OCI-LY7 (cell line): ENCODE data around the gene WNT4. TPM values are rescaled to one million over a fixed set of nuclear protein-coding genes. Genes with fewer than 3 reads are reported as not detected.

Source experiments
- BruUV-seq: library from RNA; stranded (reverse); fragments of 400-500 nt; replicated peaks from 2 replicates; lab custom pipeline; 2021; lab: Mats Ljungman, UMichigan
- CTCF ChIA-PET: fragments of 300-600 bp; sonication (Branson Sonifier 250); formaldehyde crosslinking; loops from one replicate; lab custom pipeline; 2022; ENCODE audit warnings: antibody characterized with exemption; ENCODE audit not compliant: unreplicated experiment; lab: Charles Lee
- POLR2A ChIA-PET: fragments of 300-600 bp; sonication (Branson Sonifier 250); formaldehyde crosslinking; loops from one replicate; lab custom pipeline; 2022; ENCODE audit warnings: antibody characterized with exemption; lab: Charles Lee
- DNase-seq: peaks from one replicate; pipeline ENCODE4 v3.0.0-alpha.2; 2015; ENCODE audit warnings: low spot score
- H2AFZ ChIP-seq: fragments of 200-600 bp; sonication (generic), shearing (Covaris generic); 2 replicates; pipeline ENCODE4 v1.6.1; 2014; ENCODE audit warnings: mild to moderate bottlenecking, antibody characterized with exemption, low read length, moderate library complexity
- H3K27ac ChIP-seq: fragments of 200-600 bp; sonication (generic); 2 replicates; pipeline ENCODE4 v1.5.1; 2014; ENCODE audit warnings: mixed run types, low read depth, mild to moderate bottlenecking, moderate library complexity, low read length, inconsistent platforms; ENCODE audit not compliant: poor library complexity, severe bottlenecking
- H3K36me3 ChIP-seq: fragments of 200-600 bp; sonication (generic); 2 replicates; pipeline ENCODE4 v1.6.1; 2014; ENCODE audit warnings: mild to moderate bottlenecking, antibody characterized with exemption, low read length, moderate library complexity, mixed read lengths; ENCODE audit not compliant: insufficient read depth
- H3K4me1 ChIP-seq: fragments of 200-600 bp; sonication (generic); 2 replicates; pipeline ENCODE4 v1.5.1; 2014; ENCODE audit warnings: mild to moderate bottlenecking, low read length; ENCODE audit not compliant: insufficient read depth, poor library complexity, severe bottlenecking
- H3K4me2 ChIP-seq: fragments of 200-600 bp; sonication (generic); 2 replicates; pipeline ENCODE4 v1.6.1; 2014; ENCODE audit warnings: mild to moderate bottlenecking, low read length
- H3K4me3 ChIP-seq: fragments of 200-600 bp; sonication (generic); 2 replicates; pipeline ENCODE4 v1.5.1; 2014; ENCODE audit warnings: mild to moderate bottlenecking, low read depth, low read length; ENCODE audit not compliant: poor library complexity, severe bottlenecking
- H3K79me2 ChIP-seq: fragments of 200-600 bp; sonication (generic); 2 replicates; pipeline ENCODE4 v1.6.1; 2016; ENCODE audit warnings: low read depth, mild to moderate bottlenecking, low read length, moderate library complexity, mixed read lengths; ENCODE audit not compliant: insufficient read depth
- H3K9me2 ChIP-seq: fragments of 200-600 bp; sonication (generic); 2 replicates; pipeline ENCODE4 v1.6.1; 2016; ENCODE audit warnings: mild to moderate bottlenecking, low read length, mixed read lengths; ENCODE audit not compliant: insufficient read depth
- H3K9me3 ChIP-seq: fragments of 200-600 bp; sonication (generic); 2 replicates; pipeline ENCODE4 v1.6.1; 2014; ENCODE audit warnings: mild to moderate bottlenecking, mixed run types, low read length, mixed read lengths
- H4K20me1 ChIP-seq: fragments of 200-600 bp; sonication (generic); 2 replicates; pipeline ENCODE4 v1.6.1; 2014; ENCODE audit warnings: mild to moderate bottlenecking, antibody characterized with exemption, low read length, moderate library complexity, mixed read lengths; ENCODE audit not compliant: insufficient read depth
- CTCF ChIP-seq: fragments of 200-600 bp; sonication (generic); conservative IDR thresholded peaks from 2 replicates; pipeline ENCODE4 v1.5.1; 2014; ENCODE audit warnings: mild to moderate bottlenecking, antibody characterized with exemption, low read length, moderate library complexity, mixed read lengths
- EZH2phosphoT487 ChIP-seq: fragments of 200-600 bp; sonication (generic); IDR thresholded peaks from 2 replicates; pipeline ENCODE4 v1.6.1; 2018; ENCODE audit warnings: low read depth, borderline replicate concordance, mild to moderate bottlenecking, mixed run types, antibody characterized with exemption, low read length, moderate library complexity, mixed read lengths
- intact Hi-C: fragments of 100-400 bp; cut with micrococcal nuclease; formaldehyde crosslinking; loops from one replicate; pipeline ENCODE4 v1.10.0; 2022; ENCODE audit not compliant: unreplicated experiment
- total RNA-seq, 2 experiments: library from RNA; depleted of rRNA in 1 of 2; stranded (reverse); fragments of >200 nt in 1 of 2; shearing (Covaris generic) in 1 of 2; gene quantifications; 2 replicates each; pipeline ENCODE4 v1.2.3, GENCODE V29; 2014 to 2022

Gene WNT4
- total RNA-seq, 2 experiments from 2014 or later, result not detected

GRCh38 chr1:22186311-22186710 is 43.4 kb upstream of the WNT4 start:
- Histone ChIP-seq H3K9me3 (no peaks in the 10 kb centered on the region), H3K9me2 (no peaks in the 10 kb centered on the region), H3K36me3 (no peaks in the 10 kb centered on the region), H3K4me1 (no peaks in the 10 kb centered on the region), H4K20me1 (no peaks in the 10 kb centered on the region), H3K4me3 (no peak overlapping the region), H3K4me2 (no peak overlapping the region), H2AFZ (no peak overlapping the region), H3K27ac (no peak overlapping the region), H3K79me2 (no peaks in the 10 kb centered on the region)
- ChIA-PET CTCF (no interaction called here), POLR2A (interaction anchor here (0.6 kb wide), 1 partner anchor 1077 kb away, joined by 4 read pairs; no protein-coding TSS in a partner anchor)
- TF ChIP-seq EZH2phosphoT487, result no peak
- no peak for TF ChIP-seq CTCF
- no peak for DNase-seq
- intact Hi-C loops, result no loop called here
- no TSS peak for BruUV-seq

- Histone ChIP-seq H3K9me2 (no peaks in the 10 kb centered on the region), H3K36me3 (no peaks in the 10 kb centered on the region), H3K4me1 (no peaks in the 10 kb centered on the region), H3K27ac (no peak overlapping the region), H3K4me2 (no peak overlapping the region), H3K4me3 (no peak overlapping the region), H4K20me1 (no peaks in the 10 kb centered on the region), H2AFZ (no peak overlapping the region), H3K79me2 (no peaks in the 10 kb centered on the region), H3K9me3 (no peaks in the 10 kb centered on the region)
- no TSS peak for BruUV-seq
- POLR2A ChIA-PET, result no interaction called here
- TF ChIP-seq EZH2phosphoT487 (no peak), CTCF (no peak)
- no peak for DNase-seq
- intact Hi-C loops, result no loop called here
- CTCF ChIA-PET, result no interaction called here
Observed at GRCh38 chr1:22184892-22185612, 42.2 kb upstream of the WNT4 start.

- H3K4me3 ChIP-seq, result no peak overlapping the region
- DNase-seq, result no peak
- no peaks in the 10 kb centered on the region for H3K9me3 ChIP-seq
- H4K20me1 ChIP-seq, result no peaks in the 10 kb centered on the region
- POLR2A ChIA-PET, result no interaction called here
- H2AFZ ChIP-seq, result no peak overlapping the region
- intact Hi-C loops, result no loop called here
- no peak overlapping the region for H3K27ac ChIP-seq
- CTCF ChIA-PET, result no interaction called here
- no peaks in the 10 kb centered on the region for H3K36me3 ChIP-seq
- H3K9me2 ChIP-seq, result no peaks in the 10 kb centered on the region
- BruUV-seq, result no TSS peak
- no peak overlapping the region for H3K4me2 ChIP-seq
- no peaks in the 10 kb centered on the region for H3K4me1 ChIP-seq
- H3K79me2 ChIP-seq, result no peaks in the 10 kb centered on the region
- TF ChIP-seq EZH2phosphoT487, result no peak
- no peak for TF ChIP-seq CTCF
Observed at GRCh38 chr1:22184454-22184853, 41.6 kb upstream of the WNT4 start.
